ENCODE results near the gene CYB5R2. TPM values are rescaled to one million over a fixed set of nuclear protein-coding genes. Genes with fewer than 3 reads are reported as not detected.

Gene CYB5R2
- total and polyA plus RNA-seq, 4 donors: 0.19 to 3.7 (median 2.0) TPM

GRCh38 chr11:7622721-7623120, 50.6 kb downstream of the CYB5R2 start:
- Histone ChIP-seq H3K27me3 (ENCODE audit: control insufficient read depth in 4 of 4, insufficient read depth in 4 of 4, low read length in 3 of 4) (no peaks in the 10 kb centered on the region), H3K27ac (ENCODE audit: low read depth in 1 of 2, low read length in 2 of 2) (no peak overlapping the region), H3K9me3 (ENCODE audit: control insufficient read depth in 4 of 4, low read length in 3 of 4) (no peaks in the 10 kb centered on the region), H3K4me3 (ENCODE audit: low read depth in 1 of 3, low read length in 3 of 3) (no peak overlapping the region), H3K4me1 (ENCODE audit: control insufficient read depth in 4 of 4, insufficient read depth in 4 of 4, low read length in 3 of 4) (no peaks in the 10 kb centered on the region), H3K36me3 (ENCODE audit: control insufficient read depth in 4 of 4, insufficient read depth in 3 of 4, low read depth in 1 of 4, low read length in 3 of 4) (peaks cover 1 to 56% (median 55%) of the 10 kb centered on the region in 4 donors), H3K9ac (ENCODE audit: low read depth in 1 of 2, low read length in 2 of 2) (no peak overlapping the region)
- WGBS: 87% methylated on average over 2 of the region's 2 CpGs
- DNase-seq (ENCODE audit: low spot score): no peak
- TF ChIP-seq EGR1 (IDR thresholded peaks at IDR 0.05; ENCODE audit: low read depth in 2 of 2) (no peak), MAX (IDR thresholded peaks at IDR 0.05) (no peak), REST (IDR thresholded peaks at IDR 0.05) (no peak), YY1 (IDR thresholded peaks at IDR 0.05) (no peak)

GRCh38 chr11:7621554-7621953, 51.7 kb downstream of the CYB5R2 start:
- no peak for TF ChIP-seq MAX (IDR thresholded peaks at IDR 0.05)
- TF ChIP-seq RXRA (IDR thresholded peaks at IDR 0.05): no peak
- TF ChIP-seq FOXA2 (IDR thresholded peaks at IDR 0.05): no peak
- no peak for TF ChIP-seq REST (IDR thresholded peaks at IDR 0.05)
- no peak for TF ChIP-seq CTCF (IDR thresholded peaks at IDR 0.05; ENCODE audit: low read depth, low read length, missing input control)
- no peak for TF ChIP-seq YY1 (IDR thresholded peaks at IDR 0.05)
- TF ChIP-seq FOXA1 (IDR thresholded peaks at IDR 0.05): no peak
- TF ChIP-seq EGR1 (IDR thresholded peaks at IDR 0.05; ENCODE audit: low read depth in 2 of 2): no peak
- TF ChIP-seq NR2F2 (IDR thresholded peaks at IDR 0.05): no peak
- TF ChIP-seq GABPA (IDR thresholded peaks at IDR 0.05 in 1 of 2, conservative IDR thresholded peaks at IDR 0.05 in 1 of 2): no peak
- no peak for TF ChIP-seq ZBTB33 (IDR thresholded peaks at IDR 0.05)
- TF ChIP-seq HNF4G (IDR thresholded peaks at IDR 0.05): no peak
- no peak for TF ChIP-seq ATF3 (IDR thresholded peaks at IDR 0.05)
- no peak for TF ChIP-seq SP1 (IDR thresholded peaks at IDR 0.05)
- TF ChIP-seq HNF4A (conservative IDR thresholded peaks at IDR 0.05): no peak
- TF ChIP-seq JUND (IDR thresholded peaks at IDR 0.05): no peak
- no peak for TF ChIP-seq TAF1 (conservative IDR thresholded peaks at IDR 0.05)
- Histone ChIP-seq H3K36me3 (ENCODE audit: control insufficient read depth in 4 of 4, insufficient read depth in 3 of 4, low read depth in 1 of 4, low read length in 3 of 4) (peaks cover 1 to 62% (median 52%) of the 10 kb centered on the region in 4 donors), H3K9ac (ENCODE audit: low read depth in 1 of 2, low read length in 2 of 2) (no peak overlapping the region), H3K9me3 (ENCODE audit: control insufficient read depth in 4 of 4, low read length in 3 of 4) (no peaks in the 10 kb centered on the region), H3K4me1 (ENCODE audit: control insufficient read depth in 4 of 4, insufficient read depth in 4 of 4, low read length in 3 of 4) (no peaks in the 10 kb centered on the region), H3K27ac (ENCODE audit: low read depth in 1 of 2, low read length in 2 of 2) (no peak overlapping the region), H3K4me3 (ENCODE audit: low read depth in 1 of 3, low read length in 3 of 3) (no peak overlapping the region), H3K27me3 (ENCODE audit: control insufficient read depth in 4 of 4, insufficient read depth in 4 of 4, low read length in 3 of 4) (no peaks in the 10 kb centered on the region)
- 26% methylated on average over 1 of the region's 1 CpG for WGBS
- DNase-seq (ENCODE audit: low spot score): no peak
